Endodermal cell (in vitro differentiated cells): ENCODE data around the gene MED16. TPM values are rescaled to one million over a fixed set of nuclear protein-coding genes. Genes with fewer than 3 reads are reported as not detected.
A peak's percentile ranks its signal among the peaks of the same experiment; 100 is the strongest.

ENCODE experiments used
- DNase-seq: peaks from one replicate; pipeline ENCODE4 v3.0.0-alpha.2; 2017
- H3K27ac ChIP-seq: 2 replicates; pipeline ENCODE4 v1.5.1; 2013; ENCODE audit warnings: mild to moderate bottlenecking, low read depth, low read length, moderate library complexity
- H3K27me3 ChIP-seq: 2 replicates; pipeline ENCODE4 v1.6.1; 2013; ENCODE audit warnings: mild to moderate bottlenecking, low read length, moderate library complexity; ENCODE audit not compliant: insufficient read depth, control insufficient read depth, poor library complexity, severe bottlenecking
- H3K36me3 ChIP-seq: 2 replicates; pipeline ENCODE4 v1.7.0; 2013; ENCODE audit warnings: mild to moderate bottlenecking, low read length, moderate library complexity; ENCODE audit not compliant: control insufficient read depth, insufficient read depth
- H3K4me1 ChIP-seq: one replicate; pipeline ENCODE4 v1.7.0; 2013; ENCODE audit warnings: low read length; ENCODE audit not compliant: control insufficient read depth, insufficient read depth
- H3K4me3 ChIP-seq: 2 replicates; pipeline ENCODE4 v1.5.1; 2013; ENCODE audit warnings: mild to moderate bottlenecking, low read length, moderate library complexity
- H3K9ac ChIP-seq: 2 replicates; pipeline ENCODE4 v1.6.1; 2013; ENCODE audit warnings: mild to moderate bottlenecking, low read length, moderate library complexity; ENCODE audit not compliant: poor library complexity, severe bottlenecking; ENCODE audit errors: extremely low read depth
- H3K9me3 ChIP-seq: 2 replicates; pipeline ENCODE4 v1.6.1; 2013; ENCODE audit warnings: mild to moderate bottlenecking, low read length, moderate library complexity; ENCODE audit not compliant: control insufficient read depth
- H3K27ac Mint-ChIP-seq: 2 replicates; pipeline ENCODE4 v1.8.0; 2020; ENCODE audit warnings: mixed read lengths
- H3K27me3 Mint-ChIP-seq: 2 replicates; pipeline ENCODE4 v1.8.0; 2021; ENCODE audit warnings: mild to moderate bottlenecking, mixed read lengths; ENCODE audit not compliant: insufficient read depth
- H3K36me3 Mint-ChIP-seq: 2 replicates; pipeline ENCODE4 v1.8.0; 2020; ENCODE audit warnings: low read depth, mixed read lengths
- H3K4me1 Mint-ChIP-seq: 2 replicates; pipeline ENCODE4 v1.8.0; 2020; ENCODE audit warnings: mixed read lengths
- H3K4me3 Mint-ChIP-seq: 2 replicates; pipeline ENCODE4 v1.8.0; 2020; ENCODE audit warnings: mild to moderate bottlenecking, moderate library complexity, mixed read lengths
- H3K9me3 Mint-ChIP-seq: 2 replicates; pipeline ENCODE4 v1.8.0; 2020; ENCODE audit warnings: mild to moderate bottlenecking, mixed read lengths
- WGBS, 2 experiments: methylation state at CpG; one replicate each; pipeline versions ENCODE4 v1.1.5 to v1.1.7; 2013; ENCODE audit warnings: missing lambda C conversion rate in 2 of 2, mixed read lengths in 1 of 2; ENCODE audit not compliant: insufficient coverage in 1 of 2, insufficient read length in 1 of 2; 5-methylcytosine and 5-hydroxymethylcytosine counted together
- total RNA-seq, 2 donors: library from RNA; stranded (reverse); fragmentation: NEBNext Ultra II Directional in 1 of 2; extraction: Animal tissue kit (Norgen Biotek cat#: 25700) in 1 of 2; gene quantifications; 2 replicates in 1 of 2; 3 replicates in 1 of 2; pipeline ENCODE4 v1.2.1, GENCODE V29; 2021
- TF ChIP-seq, protein P1 (sequence below): fragments of 200-600 bp; sonication (generic); conservative IDR thresholded peaks from 2 replicates; pipeline ENCODE4 v1.5.0; 2021; ENCODE audit warnings: antibody characterized with exemption, mild to moderate bottlenecking

MED16 gene
- total RNA-seq, 2 donors from 2014 or later, result 75.8 to 92.4 TPM

DNA sequence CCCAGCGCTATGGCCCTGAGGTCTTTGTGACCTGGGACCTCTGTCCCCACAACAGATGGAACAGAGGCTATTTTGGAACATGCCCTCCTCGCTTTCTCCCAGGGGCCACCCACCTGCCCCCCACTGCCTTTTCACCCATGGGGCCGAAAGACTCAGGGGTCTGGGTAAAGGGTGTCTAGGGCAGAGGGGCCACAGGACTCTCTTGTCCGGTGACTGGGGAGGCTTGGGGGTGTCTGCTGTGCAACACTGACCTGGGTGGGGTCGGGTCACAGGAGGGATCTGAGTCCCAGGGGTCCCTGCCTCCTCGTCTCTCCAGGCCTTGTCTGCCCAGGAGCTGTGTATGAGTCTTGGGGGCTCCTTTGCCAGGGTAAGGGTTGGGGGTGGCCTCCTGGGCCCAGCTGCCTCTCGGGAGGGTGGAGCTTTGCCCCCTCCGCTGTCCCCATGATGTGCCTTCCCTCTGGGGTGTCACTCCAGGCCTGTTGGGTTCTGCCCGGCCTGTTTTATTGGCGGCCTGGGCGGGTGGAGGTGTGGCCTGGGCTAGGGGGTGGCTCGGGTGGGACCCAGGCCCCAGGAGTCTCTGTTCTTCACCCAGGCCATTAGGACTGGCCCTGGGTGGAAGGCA, 34.9 kb upstream of the MED16 start:
- H3K9me3 ChIP-seq, result no peaks in the 10 kb centered on the region
- peak overlapping the region; percentile 84 for H3K4me3 ChIP-seq
- Mint-ChIP-seq H3K27ac (no peak overlapping the region), H3K9me3 (no peaks in the 10 kb centered on the region), H3K4me3 (peak overlapping the region; percentile 71), H3K27me3 (no peaks in the 10 kb centered on the region), H3K36me3 (peaks cover 25% of the 10 kb centered on the region), H3K4me1 (no peaks in the 10 kb centered on the region)
- peak overlapping the region; percentile 3 for H3K9ac ChIP-seq
- H3K27ac ChIP-seq, result no peak overlapping the region
- H3K36me3 ChIP-seq, result peaks cover 11% of the 10 kb centered on the region
- DNase-seq, result peak; percentile 72
- H3K4me1 ChIP-seq, result no peaks in the 10 kb centered on the region
- H3K27me3 ChIP-seq, result no peaks in the 10 kb centered on the region
- TF ChIP-seq, protein P1, sequence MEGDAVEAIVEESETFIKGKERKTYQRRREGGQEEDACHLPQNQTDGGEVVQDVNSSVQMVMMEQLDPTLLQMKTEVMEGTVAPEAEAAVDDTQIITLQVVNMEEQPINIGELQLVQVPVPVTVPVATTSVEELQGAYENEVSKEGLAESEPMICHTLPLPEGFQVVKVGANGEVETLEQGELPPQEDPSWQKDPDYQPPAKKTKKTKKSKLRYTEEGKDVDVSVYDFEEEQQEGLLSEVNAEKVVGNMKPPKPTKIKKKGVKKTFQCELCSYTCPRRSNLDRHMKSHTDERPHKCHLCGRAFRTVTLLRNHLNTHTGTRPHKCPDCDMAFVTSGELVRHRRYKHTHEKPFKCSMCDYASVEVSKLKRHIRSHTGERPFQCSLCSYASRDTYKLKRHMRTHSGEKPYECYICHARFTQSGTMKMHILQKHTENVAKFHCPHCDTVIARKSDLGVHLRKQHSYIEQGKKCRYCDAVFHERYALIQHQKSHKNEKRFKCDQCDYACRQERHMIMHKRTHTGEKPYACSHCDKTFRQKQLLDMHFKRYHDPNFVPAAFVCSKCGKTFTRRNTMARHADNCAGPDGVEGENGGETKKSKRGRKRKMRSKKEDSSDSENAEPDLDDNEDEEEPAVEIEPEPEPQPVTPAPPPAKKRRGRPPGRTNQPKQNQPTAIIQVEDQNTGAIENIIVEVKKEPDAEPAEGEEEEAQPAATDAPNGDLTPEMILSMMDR, result no peak
- WGBS, 2 experiments, result 70 to 76% methylated on average over 4 to 12 of the region's 12 CpGs

DNA sequence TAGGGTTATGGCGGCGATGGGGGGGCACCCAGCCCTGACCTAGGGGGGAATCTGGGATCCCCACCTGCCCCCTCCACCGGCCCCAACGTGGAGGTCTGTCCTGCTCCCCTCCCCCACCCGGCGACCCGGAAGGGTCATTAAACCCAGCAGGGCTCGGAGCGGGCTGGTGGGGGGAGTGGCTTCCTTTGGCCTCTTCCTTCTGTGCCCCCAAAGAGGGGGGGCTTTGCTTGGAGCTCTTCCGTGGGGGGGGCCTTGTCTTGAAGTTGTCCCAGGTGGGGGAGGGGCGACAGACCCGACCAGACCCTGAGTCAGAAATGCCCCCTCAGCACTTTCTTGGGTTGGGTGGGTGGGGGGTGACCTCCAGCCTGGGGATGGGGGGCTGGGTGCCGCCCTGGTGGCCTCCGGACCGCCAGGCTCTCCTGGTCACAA, 34.4 kb upstream of the MED16 start:
- Histone ChIP-seq H3K4me3 (peak overlapping the region; percentile 84), H3K27me3 (no peaks in the 10 kb centered on the region), H3K27ac (peak overlapping the region; percentile 11), H3K9ac (peak overlapping the region; percentile 93), H3K4me1 (no peaks in the 10 kb centered on the region), H3K36me3 (peaks cover 9% of the 10 kb centered on the region), H3K9me3 (no peaks in the 10 kb centered on the region)
- WGBS, 2 experiments, result 8 to 16% methylated on average over 4 to 7 of the region's 15 CpGs
- Mint-ChIP-seq H3K9me3 (no peaks in the 10 kb centered on the region), H3K27ac (peak overlapping the region; percentile 64), H3K4me1 (no peaks in the 10 kb centered on the region), H3K4me3 (peak overlapping the region; percentile 71), H3K27me3 (no peaks in the 10 kb centered on the region), H3K36me3 (peaks cover 25% of the 10 kb centered on the region)
- peak; percentile 78 for DNase-seq
- TF ChIP-seq, protein P1, result no peak

DNA sequence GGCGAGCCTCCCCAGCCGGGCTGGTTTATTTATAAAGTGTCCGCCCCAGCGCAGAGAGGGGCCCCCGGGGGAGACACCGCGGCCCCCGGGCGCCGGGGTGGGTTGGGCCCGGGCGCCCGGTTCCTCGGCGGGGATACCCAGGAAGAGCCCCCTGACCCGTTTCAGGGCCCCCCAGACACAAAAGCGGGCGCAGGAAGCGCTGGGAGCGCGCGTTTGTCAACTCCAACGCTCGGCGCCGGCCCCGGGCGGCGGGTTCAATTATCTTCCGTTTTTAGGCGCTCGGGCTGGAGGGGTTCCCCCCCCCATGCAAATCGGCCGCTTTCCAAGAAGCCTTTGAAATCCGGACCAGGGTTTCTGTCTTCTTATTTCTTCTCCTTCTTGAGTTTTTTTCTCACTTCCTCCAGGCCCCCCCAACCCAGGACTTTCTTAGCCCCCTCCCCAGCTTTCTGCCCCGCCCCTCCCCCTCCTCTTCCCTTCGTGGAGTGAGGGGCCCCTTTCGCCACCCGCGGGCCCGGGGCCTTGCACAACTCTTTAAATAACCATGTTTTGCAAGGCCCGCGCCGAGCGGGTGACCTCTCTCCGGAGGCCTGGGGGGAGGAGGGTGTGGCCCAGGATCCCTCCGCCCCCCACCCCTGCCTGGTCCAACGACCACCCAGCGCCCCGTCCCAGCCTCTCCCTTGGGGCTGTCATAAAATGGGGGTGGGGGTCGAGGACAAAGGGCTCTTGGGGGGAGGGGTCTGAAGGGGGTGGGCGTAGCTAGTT, 33.8 kb upstream of the MED16 start:
- no peaks in the 10 kb centered on the region for H3K4me1 Mint-ChIP-seq
- no peaks in the 10 kb centered on the region for H3K9me3 Mint-ChIP-seq
- H3K27ac Mint-ChIP-seq, result peak overlapping the region; percentile 89
- H3K27me3 Mint-ChIP-seq, result peaks cover 4% of the 10 kb centered on the region
- Histone ChIP-seq H3K4me3 (peak overlapping the region; percentile 84), H3K9me3 (no peaks in the 10 kb centered on the region), H3K27me3 (no peaks in the 10 kb centered on the region), H3K27ac (peak overlapping the region; percentile 11), H3K9ac (peak overlapping the region; percentile 93), H3K36me3 (peaks cover 6% of the 10 kb centered on the region), H3K4me1 (no peaks in the 10 kb centered on the region)
- TF ChIP-seq, protein P1, result no peak
- peak; percentile 80 for DNase-seq
- peaks cover 24% of the 10 kb centered on the region for H3K36me3 Mint-ChIP-seq
- H3K4me3 Mint-ChIP-seq, result peak overlapping the region; percentile 71
- WGBS, 2 experiments, result 0% methylated on average over 20 to 45 of the region's 52 CpGs
